NCI-H510A treated with DMSO at 0.1 percent for 48 hours (cell line): ENCODE data around the gene TIAM2.

Source experiments
- DNase-seq: peaks from one replicate; lab custom pipeline; 2025; lab: John Stamatoyannopoulos, UW

The TIAM2 gene

GRCh38 chr6:155064303-155064702, 69.2 kb downstream of the TIAM2 start:
- DNase-seq: no peak

DNA sequence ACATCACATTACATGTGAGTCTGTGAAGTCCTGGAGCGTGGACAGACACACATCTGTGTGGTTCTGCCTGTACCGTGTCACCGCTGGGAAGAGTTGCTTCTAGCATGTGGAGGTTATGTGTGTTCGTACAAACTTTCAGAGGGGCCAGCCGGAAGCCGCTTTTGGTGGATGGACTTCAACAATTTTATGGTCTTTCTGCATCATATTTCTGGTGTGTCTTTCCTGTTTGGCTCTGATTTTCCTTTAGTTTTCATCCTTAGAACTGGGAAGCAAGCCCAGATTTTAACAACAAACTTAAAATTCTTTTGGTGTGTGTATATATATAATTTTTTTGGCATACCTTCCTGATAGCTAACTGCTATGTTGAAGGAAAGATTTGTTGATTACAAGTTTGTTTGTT, 71.2 kb downstream of the TIAM2 start:
- no peak for DNase-seq

- DNase-seq: no peak
Observed at GRCh38 chr6:155066921-155067680, 72.0 kb downstream of the TIAM2 start.

GRCh38 chr6:155067956-155068615, 73.0 kb downstream of the TIAM2 start:
- DNase-seq: no peak

DNA sequence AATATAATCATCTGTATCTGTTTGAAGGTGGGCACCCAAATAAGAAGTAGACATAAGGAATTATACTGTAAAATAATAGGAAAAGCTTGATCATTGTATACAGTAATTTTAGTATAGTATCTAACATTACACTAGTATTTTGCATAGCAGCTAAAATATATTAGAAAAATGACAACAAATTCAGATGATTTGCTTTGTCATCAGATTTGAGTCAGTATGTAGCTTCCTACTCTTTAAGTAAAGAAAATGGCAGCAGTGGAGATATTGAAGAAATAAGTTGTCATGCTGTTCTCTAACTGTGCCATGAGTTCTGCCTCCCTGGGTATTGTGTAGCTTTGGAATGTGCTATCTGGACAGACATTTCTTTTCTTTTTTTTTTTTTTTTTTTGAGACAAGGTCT, 74.4 kb downstream of the TIAM2 start:
- DNase-seq: no peak

GRCh38 chr6:155075930-155076695, 81.0 kb downstream of the TIAM2 start:
- DNase-seq: no peak

DNA sequence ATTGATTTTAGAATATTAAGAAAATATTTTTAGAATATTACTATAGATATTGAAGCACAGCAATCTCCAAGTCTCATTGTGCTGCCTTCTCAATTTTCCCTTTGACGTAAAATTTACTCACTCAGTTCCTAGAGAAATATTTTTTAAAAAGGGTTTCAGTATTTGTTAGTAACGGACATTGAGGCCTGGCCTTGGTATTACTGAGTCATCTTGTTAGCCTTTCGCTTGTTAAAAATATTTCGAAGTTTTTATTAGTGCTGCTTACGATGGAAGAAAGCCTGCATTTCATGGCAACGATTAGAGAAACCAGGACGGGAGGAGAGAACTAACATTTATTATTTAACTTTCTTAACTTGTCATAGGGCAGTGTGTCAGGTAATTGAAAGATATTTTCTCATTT, 82.2 kb downstream of the TIAM2 start:
- DNase-seq: no peak

DNA sequence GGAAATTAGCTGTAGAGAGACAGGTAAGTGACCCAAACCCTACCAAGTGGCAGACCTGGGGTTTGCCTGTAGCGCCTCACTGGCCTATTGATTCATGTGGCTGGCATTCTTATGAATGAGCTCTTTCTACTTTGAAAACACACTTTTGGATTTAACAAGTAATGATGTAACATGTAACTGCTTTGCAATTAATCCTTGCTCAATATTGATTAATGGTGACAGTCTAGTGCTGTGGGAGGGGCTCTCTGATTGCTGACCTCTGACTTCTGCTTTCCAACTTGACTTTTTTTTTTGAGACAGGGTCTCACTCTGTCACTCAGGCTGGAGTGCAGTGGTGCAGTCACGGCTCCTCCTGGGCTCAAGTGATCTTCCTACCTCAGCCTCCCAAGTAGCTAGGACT, 82.7 kb downstream of the TIAM2 start:
- DNase-seq: no peak

- DNase-seq: no peak
Observed at GRCh38 chr6:155078331-155078745, 83.2 kb downstream of the TIAM2 start.

GRCh38 chr6:155079985-155080452, 84.9 kb downstream of the TIAM2 start:
- no peak for DNase-seq

- no peak for DNase-seq
Observed at GRCh38 chr6:155080881-155081845, 86.0 kb downstream of the TIAM2 start.

GRCh38 chr6:155084431-155085123, 89.5 kb downstream of the TIAM2 start:
- no peak for DNase-seq

- DNase-seq: no peak
Observed at GRCh38 chr6:155085582-155086257, 90.6 kb downstream of the TIAM2 start.

GRCh38 chr6:155088856-155089255, 93.7 kb downstream of the TIAM2 start:
- no peak for DNase-seq

- no peak for DNase-seq
Observed at GRCh38 chr6:155089746-155090145, 94.6 kb downstream of the TIAM2 start.

GRCh38 chr6:155090166-155090565, 95.1 kb downstream of the TIAM2 start:
- DNase-seq: no peak

DNA sequence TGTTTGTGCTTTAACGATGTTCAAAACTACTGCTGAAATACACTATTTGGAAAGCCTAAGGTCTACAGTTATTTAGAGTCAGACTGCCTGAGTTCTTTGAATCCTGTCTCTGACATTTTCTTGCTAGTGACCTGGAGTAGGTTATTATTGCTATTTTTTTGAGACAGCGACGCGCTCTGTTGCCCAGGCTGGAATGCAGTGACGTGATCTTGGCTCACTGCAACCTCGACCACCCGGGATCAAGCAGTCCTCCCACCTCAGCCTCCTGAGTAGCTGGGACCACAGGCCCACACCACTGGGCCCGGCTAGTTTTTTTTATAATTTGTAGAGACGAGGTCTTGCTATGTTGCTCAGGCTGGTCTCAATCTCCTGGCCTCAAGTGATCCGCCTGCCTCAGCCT, 96.6 kb downstream of the TIAM2 start:
- no peak for DNase-seq

GRCh38 chr6:155093430-155093829, 98.3 kb downstream of the TIAM2 start:
- DNase-seq: no peak

GRCh38 chr6:155100087-155100486, 105.0 kb downstream of the TIAM2 start:
- peak; percentile 28 for DNase-seq

DNA sequence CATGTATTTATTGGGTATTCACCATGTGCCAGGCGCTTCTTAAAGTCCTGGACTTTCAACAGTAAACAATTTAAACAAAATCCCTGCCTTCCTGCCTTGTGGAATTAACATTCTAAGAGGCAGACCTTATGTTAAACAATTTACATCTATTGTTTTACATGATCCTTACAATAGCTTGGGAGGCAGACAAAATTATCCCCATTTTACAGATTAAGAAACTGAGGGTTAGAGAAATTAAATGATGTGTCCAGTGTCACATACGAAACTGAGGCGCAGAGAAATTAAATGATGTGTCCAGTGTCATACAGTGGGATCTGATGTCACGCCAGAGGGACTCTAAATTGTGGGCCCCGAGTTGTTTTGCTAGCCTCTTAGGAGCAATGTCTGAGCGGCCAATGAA, 105.5 kb downstream of the TIAM2 start:
- DNase-seq: no peak
